Mammary epithelial cell (primary cell): Measurements from ENCODE around the gene DPH3.

Experiments used
- EZH2 ChIP-seq: IDR thresholded peaks from 2 replicates; pipeline ENCODE4 v1.6.1; 2012; ENCODE audit warnings: low read length, inconsistent platforms, borderline replicate concordance
- TF ChIP-seq, protein P1 (sequence below), 2 donors: IDR thresholded peaks in 1 of 2; conservative IDR thresholded peaks in 1 of 2; 2 replicates each; pipeline ENCODE4 v1.5.1; 2011 to 2012; ENCODE audit warnings: inconsistent platforms in 2 of 2, low read length in 2 of 2, mild to moderate bottlenecking in 2 of 2, control low read depth in 1 of 2, low read depth in 1 of 2; ENCODE audit not compliant: insufficient read depth in 1 of 2; ENCODE audit errors: extremely low read depth in 1 of 2

DNA sequence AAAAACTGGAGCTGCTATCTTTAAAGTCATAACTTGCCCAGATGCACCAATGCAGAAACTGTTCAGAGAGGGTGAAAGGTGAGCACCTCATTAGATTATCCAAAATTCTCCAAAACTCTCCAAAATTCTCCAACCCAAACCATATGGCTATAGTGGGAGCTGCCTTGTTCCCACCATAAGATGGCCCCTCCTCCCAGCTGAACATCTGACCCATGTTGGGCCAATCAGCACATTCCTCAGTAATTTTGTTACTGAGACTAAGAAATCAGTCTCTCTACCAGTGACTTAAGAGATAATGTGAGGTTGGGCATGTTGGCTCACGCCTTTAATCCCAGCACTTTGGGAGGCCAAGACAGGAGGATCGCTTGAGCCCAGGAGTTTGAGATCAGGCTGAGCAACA, 32.8 kb downstream of the DPH3 start:
- TF ChIP-seq, protein P1, sequence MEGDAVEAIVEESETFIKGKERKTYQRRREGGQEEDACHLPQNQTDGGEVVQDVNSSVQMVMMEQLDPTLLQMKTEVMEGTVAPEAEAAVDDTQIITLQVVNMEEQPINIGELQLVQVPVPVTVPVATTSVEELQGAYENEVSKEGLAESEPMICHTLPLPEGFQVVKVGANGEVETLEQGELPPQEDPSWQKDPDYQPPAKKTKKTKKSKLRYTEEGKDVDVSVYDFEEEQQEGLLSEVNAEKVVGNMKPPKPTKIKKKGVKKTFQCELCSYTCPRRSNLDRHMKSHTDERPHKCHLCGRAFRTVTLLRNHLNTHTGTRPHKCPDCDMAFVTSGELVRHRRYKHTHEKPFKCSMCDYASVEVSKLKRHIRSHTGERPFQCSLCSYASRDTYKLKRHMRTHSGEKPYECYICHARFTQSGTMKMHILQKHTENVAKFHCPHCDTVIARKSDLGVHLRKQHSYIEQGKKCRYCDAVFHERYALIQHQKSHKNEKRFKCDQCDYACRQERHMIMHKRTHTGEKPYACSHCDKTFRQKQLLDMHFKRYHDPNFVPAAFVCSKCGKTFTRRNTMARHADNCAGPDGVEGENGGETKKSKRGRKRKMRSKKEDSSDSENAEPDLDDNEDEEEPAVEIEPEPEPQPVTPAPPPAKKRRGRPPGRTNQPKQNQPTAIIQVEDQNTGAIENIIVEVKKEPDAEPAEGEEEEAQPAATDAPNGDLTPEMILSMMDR (conservative IDR thresholded peaks at IDR 0.05 in 1 of 2, IDR thresholded peaks at IDR 0.05 in 1 of 2; ENCODE audit: extremely low read depth in 1 of 2, insufficient read depth in 1 of 2, low read depth in 1 of 2, low read length in 2 of 2): no peak
- no peak for TF ChIP-seq EZH2
